ENCODE results near the gene NDUFS1. TPM values are rescaled to one million over a fixed set of nuclear protein-coding genes. Genes with fewer than 3 reads are reported as not detected.

The NDUFS1 gene
- total and polyA plus RNA-seq, 2 experiments from 2014 or later, result 34.5 to 97.9 TPM

GRCh38 chr2:206143451-206143850 lies 15.8 kb downstream of the NDUFS1 start:
- Histone ChIP-seq H3K36me3 (ENCODE audit: insufficient read depth) (peaks cover 64% of the 10 kb centered on the region), H3K79me2 (replicated peaks; ENCODE audit: insufficient read depth) (no peaks in the 10 kb centered on the region), H3K4me3 (no peak overlapping the region), H3K9me2 (ENCODE audit: insufficient read depth) (no peaks in the 10 kb centered on the region), H2AFZ (no peak overlapping the region), H3F3A (replicated peaks; ENCODE audit: low read depth) (peaks cover 7% of the 10 kb centered on the region; the same call in 1 of the 2 replicates), H3K4me1 (ENCODE audit: insufficient read depth) (no peaks in the 10 kb centered on the region), H3K27me3 (ENCODE audit: insufficient read depth) (no peaks in the 10 kb centered on the region), H3K27ac (ENCODE audit: low read depth) (no peak overlapping the region), H4K20me1 (replicated peaks; ENCODE audit: insufficient read depth) (0 out of 2 replicates have a peak, but pooled peaks cover 4% of the 10 kb centered on the region), H3K4me2 (no peak overlapping the region)
- Mint-ChIP-seq H3K27ac (no peak overlapping the region), H3K9me3 (no peaks in the 10 kb centered on the region), H3K4me1 (no peaks in the 10 kb centered on the region), H3K27me3 (ENCODE audit: insufficient read depth, low read depth, poor library complexity) (no peaks in the 10 kb centered on the region), H3K36me3 (ENCODE audit: low read depth) (peaks cover 78% of the 10 kb centered on the region), H3K4me3 (no peak overlapping the region)
- no peak for ATAC-seq
- no peak for TF ChIP-seq NANOG (IDR thresholded peaks at IDR 0.05; ENCODE audit: borderline replicate concordance)
- no peak for TF ChIP-seq CREB1 (CRISPR knock-in tag; IDR thresholded peaks at IDR 0.05; ENCODE audit: low read depth)
- TF ChIP-seq EZH2phosphoT487 (IDR thresholded peaks at IDR 0.05; ENCODE audit: unreplicated experiment), result no peak
- TF ChIP-seq, protein P1, sequence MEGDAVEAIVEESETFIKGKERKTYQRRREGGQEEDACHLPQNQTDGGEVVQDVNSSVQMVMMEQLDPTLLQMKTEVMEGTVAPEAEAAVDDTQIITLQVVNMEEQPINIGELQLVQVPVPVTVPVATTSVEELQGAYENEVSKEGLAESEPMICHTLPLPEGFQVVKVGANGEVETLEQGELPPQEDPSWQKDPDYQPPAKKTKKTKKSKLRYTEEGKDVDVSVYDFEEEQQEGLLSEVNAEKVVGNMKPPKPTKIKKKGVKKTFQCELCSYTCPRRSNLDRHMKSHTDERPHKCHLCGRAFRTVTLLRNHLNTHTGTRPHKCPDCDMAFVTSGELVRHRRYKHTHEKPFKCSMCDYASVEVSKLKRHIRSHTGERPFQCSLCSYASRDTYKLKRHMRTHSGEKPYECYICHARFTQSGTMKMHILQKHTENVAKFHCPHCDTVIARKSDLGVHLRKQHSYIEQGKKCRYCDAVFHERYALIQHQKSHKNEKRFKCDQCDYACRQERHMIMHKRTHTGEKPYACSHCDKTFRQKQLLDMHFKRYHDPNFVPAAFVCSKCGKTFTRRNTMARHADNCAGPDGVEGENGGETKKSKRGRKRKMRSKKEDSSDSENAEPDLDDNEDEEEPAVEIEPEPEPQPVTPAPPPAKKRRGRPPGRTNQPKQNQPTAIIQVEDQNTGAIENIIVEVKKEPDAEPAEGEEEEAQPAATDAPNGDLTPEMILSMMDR (conservative IDR thresholded peaks at IDR 0.05; ENCODE audit: low read depth in 2 of 2), result no peak
- TF ChIP-seq, protein P2, sequence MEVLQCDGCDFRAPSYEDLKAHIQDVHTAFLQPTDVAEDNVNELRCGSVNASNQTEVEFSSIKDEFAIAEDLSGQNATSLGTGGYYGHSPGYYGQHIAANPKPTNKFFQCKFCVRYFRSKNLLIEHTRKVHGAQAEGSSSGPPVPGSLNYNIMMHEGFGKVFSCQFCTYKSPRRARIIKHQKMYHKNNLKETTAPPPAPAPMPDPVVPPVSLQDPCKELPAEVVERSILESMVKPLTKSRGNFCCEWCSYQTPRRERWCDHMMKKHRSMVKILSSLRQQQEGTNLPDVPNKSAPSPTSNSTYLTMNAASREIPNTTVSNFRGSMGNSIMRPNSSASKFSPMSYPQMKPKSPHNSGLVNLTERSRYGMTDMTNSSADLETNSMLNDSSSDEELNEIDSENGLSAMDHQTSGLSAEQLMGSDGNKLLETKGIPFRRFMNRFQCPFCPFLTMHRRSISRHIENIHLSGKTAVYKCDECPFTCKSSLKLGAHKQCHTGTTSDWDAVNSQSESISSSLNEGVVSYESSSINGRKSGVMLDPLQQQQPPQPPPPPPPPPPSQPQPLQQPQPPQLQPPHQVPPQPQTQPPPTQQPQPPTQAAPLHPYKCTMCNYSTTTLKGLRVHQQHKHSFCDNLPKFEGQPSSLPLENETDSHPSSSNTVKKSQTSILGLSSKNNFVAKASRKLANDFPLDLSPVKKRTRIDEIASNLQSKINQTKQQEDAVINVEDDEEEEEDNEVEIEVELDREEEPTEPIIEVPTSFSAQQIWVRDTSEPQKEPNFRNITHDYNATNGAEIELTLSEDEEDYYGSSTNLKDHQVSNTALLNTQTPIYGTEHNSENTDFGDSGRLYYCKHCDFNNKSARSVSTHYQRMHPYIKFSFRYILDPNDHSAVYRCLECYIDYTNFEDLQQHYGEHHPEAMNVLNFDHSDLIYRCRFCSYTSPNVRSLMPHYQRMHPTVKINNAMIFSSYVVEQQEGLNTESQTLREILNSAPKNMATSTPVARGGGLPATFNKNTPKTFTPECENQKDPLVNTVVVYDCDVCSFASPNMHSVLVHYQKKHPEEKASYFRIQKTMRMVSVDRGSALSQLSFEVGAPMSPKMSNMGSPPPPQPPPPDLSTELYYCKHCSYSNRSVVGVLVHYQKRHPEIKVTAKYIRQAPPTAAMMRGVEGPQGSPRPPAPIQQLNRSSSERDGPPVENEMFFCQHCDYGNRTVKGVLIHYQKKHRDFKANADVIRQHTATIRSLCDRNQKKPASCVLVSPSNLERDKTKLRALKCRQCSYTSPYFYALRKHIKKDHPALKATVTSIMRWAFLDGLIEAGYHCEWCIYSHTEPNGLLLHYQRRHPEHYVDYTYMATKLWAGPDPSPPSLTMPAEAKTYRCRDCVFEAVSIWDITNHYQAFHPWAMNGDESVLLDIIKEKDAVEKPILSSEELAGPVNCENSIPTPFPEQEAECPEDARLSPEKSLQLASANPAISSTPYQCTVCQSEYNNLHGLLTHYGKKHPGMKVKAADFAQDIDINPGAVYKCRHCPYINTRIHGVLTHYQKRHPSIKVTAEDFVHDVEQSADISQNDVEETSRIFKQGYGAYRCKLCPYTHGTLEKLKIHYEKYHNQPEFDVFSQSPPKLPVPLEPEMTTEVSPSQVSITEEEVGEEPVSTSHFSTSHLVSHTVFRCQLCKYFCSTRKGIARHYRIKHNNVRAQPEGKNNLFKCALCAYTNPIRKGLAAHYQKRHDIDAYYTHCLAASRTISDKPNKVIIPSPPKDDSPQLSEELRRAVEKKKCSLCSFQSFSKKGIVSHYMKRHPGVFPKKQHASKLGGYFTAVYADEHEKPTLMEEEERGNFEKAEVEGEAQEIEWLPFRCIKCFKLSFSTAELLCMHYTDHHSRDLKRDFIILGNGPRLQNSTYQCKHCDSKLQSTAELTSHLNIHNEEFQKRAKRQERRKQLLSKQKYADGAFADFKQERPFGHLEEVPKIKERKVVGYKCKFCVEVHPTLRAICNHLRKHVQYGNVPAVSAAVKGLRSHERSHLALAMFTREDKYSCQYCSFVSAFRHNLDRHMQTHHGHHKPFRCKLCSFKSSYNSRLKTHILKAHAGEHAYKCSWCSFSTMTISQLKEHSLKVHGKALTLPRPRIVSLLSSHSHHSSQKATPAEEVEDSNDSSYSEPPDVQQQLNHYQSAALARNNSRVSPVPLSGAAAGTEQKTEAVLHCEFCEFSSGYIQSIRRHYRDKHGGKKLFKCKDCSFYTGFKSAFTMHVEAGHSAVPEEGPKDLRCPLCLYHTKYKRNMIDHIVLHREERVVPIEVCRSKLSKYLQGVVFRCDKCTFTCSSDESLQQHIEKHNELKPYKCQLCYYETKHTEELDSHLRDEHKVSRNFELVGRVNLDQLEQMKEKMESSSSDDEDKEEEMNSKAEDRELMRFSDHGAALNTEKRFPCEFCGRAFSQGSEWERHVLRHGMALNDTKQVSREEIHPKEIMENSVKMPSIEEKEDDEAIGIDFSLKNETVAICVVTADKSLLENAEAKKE (CRISPR knock-in tag; IDR thresholded peaks at IDR 0.05), result no peak
- TF ChIP-seq POLR2AphosphoS5 (IDR thresholded peaks at IDR 0.05; ENCODE audit: low read depth), result no peak
- TF ChIP-seq STAT1 (IDR thresholded peaks at IDR 0.05; ENCODE audit: unreplicated experiment), result no peak
- no peak for TF ChIP-seq JUNB (IDR thresholded peaks at IDR 0.05; ENCODE audit: unreplicated experiment)
- DNase-seq (ENCODE audit: low spot score), result no peak

Measured in GM23338 (cell line).